ENCODE results near the gene DCXR. TPM values are rescaled to one million over a fixed set of nuclear protein-coding genes. Genes with fewer than 3 reads are reported as not detected.
A peak's percentile ranks its signal among the peaks of the same experiment; 100 is the strongest.

Gene DCXR
- total and polyA plus RNA-seq, 2 of the 13 experiments (the other 11 are each of a cell fraction or from before 2014, with no cell fraction given): 287 to 311 TPM

DNA sequence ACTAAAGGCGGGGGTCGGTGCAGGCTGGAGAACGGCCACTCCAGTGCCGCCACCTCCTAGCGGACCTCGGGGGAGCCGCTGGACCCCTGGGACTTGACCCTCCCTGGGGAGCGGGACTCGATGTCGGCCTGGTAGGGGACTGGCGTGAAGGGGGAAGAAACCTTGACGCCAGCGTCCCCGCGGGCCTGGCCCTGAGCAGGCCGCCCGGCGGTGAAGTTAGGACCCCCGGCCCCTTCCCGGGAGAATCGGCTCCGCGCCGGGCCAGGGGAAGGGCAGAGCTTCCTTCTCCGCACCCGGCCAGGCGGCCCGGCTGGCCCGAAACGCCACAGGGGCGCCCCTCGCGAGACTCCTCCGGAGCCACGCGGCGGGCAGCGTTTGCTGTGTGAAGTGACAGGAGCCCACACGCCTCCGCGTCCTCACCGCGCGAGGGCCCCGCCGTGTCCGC, 27.7 kb upstream of the DCXR start (continued):
- TF ChIP-seq ZNF790 (CRISPR knock-in tag; IDR thresholded peaks at IDR 0.05; ENCODE audit: borderline replicate concordance) (0 out of 2 replicates have a peak, but pooled peaks have one; percentile 36), MED8 (CRISPR knock-in tag; IDR thresholded peaks at IDR 0.05; ENCODE audit: insufficient replicate concordance) (no peak), RNF2 (conservative IDR thresholded peaks at IDR 0.05; ENCODE audit: low read depth) (no peak), NFE2L1 (CRISPR knock-in tag; IDR thresholded peaks at IDR 0.05; ENCODE audit: borderline replicate concordance) (0 out of 2 replicates have a peak, but pooled peaks have one; percentile 1), GPN1 (CRISPR knock-in tag; IDR thresholded peaks at IDR 0.05; ENCODE audit: borderline replicate concordance) (no peak), EHMT2 (IDR thresholded peaks at IDR 0.05; ENCODE audit: borderline replicate concordance, low read depth, low read length) (no peak), ZFX (CRISPR knock-in tag; IDR thresholded peaks at IDR 0.05; ENCODE audit: low read depth) (peak; percentile 58), ZBTB8A (CRISPR knock-in tag; IDR thresholded peaks at IDR 0.05; ENCODE audit: borderline replicate concordance, low read depth) (no peak), ELF3 (CRISPR knock-in tag; IDR thresholded peaks at IDR 0.05) (no peak), KAT8 (CRISPR knock-in tag; IDR thresholded peaks at IDR 0.05) (no peak), ZNF792 (CRISPR knock-in tag; IDR thresholded peaks at IDR 0.05) (no peak), RAD21 (CRISPR knock-in tag; IDR thresholded peaks at IDR 0.05) (no peak), AGO1 (IDR thresholded peaks at IDR 0.05; ENCODE audit: low read depth, low read length, poor library complexity, severe bottlenecking) (no peak)
- TF ChIP-seq, protein P1, sequence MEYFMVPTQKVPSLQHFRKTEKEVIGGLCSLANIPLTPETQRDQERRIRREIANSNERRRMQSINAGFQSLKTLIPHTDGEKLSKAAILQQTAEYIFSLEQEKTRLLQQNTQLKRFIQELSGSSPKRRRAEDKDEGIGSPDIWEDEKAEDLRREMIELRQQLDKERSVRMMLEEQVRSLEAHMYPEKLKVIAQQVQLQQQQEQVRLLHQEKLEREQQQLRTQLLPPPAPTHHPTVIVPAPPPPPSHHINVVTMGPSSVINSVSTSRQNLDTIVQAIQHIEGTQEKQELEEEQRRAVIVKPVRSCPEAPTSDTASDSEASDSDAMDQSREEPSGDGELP (IDR thresholded peaks at IDR 0.05; ENCODE audit: borderline replicate concordance, low read depth): no peak
- TF ChIP-seq, protein P2, sequence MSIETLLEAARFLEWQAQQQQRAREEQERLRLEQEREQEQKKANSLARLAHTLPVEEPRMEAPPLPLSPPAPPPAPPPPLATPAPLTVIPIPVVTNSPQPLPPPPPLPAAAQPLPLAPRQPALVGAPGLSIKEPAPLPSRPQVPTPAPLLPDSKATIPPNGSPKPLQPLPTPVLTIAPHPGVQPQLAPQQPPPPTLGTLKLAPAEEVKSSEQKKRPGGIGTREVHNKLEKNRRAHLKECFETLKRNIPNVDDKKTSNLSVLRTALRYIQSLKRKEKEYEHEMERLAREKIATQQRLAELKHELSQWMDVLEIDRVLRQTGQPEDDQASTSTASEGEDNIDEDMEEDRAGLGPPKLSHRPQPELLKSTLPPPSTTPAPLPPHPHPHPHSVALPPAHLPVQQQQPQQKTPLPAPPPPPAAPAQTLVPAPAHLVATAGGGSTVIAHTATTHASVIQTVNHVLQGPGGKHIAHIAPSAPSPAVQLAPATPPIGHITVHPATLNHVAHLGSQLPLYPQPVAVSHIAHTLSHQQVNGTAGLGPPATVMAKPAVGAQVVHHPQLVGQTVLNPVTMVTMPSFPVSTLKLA (IDR thresholded peaks at IDR 0.05): no peak
- TF ChIP-seq, protein P3, sequence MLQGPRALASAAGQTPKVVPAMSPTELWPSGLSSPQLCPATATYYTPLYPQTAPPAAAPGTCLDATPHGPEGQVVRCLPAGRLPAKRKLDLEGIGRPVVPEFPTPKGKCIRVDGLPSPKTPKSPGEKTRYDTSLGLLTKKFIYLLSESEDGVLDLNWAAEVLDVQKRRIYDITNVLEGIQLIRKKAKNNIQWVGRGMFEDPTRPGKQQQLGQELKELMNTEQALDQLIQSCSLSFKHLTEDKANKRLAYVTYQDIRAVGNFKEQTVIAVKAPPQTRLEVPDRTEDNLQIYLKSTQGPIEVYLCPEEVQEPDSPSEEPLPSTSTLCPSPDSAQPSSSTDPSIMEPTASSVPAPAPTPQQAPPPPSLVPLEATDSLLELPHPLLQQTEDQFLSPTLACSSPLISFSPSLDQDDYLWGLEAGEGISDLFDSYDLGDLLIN (CRISPR knock-in tag; IDR thresholded peaks at IDR 0.05; ENCODE audit: borderline replicate concordance): 0 out of 2 replicates have a peak, but pooled peaks have one; percentile 56
- TF ChIP-seq, protein P4, sequence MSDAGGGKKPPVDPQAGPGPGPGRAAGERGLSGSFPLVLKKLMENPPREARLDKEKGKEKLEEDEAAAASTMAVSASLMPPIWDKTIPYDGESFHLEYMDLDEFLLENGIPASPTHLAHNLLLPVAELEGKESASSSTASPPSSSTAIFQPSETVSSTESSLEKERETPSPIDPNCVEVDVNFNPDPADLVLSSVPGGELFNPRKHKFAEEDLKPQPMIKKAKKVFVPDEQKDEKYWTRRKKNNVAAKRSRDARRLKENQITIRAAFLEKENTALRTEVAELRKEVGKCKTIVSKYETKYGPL (CRISPR knock-in tag; IDR thresholded peaks at IDR 0.05): no peak
- TF ChIP-seq, protein P5, sequence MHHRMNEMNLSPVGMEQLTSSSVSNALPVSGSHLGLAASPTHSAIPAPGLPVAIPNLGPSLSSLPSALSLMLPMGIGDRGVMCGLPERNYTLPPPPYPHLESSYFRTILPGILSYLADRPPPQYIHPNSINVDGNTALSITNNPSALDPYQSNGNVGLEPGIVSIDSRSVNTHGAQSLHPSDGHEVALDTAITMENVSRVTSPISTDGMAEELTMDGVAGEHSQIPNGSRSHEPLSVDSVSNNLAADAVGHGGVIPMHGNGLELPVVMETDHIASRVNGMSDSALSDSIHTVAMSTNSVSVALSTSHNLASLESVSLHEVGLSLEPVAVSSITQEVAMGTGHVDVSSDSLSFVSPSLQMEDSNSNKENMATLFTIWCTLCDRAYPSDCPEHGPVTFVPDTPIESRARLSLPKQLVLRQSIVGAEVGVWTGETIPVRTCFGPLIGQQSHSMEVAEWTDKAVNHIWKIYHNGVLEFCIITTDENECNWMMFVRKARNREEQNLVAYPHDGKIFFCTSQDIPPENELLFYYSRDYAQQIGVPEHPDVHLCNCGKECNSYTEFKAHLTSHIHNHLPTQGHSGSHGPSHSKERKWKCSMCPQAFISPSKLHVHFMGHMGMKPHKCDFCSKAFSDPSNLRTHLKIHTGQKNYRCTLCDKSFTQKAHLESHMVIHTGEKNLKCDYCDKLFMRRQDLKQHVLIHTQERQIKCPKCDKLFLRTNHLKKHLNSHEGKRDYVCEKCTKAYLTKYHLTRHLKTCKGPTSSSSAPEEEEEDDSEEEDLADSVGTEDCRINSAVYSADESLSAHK (CRISPR knock-in tag; IDR thresholded peaks at IDR 0.05; ENCODE audit: borderline replicate concordance): no peak
- TF ChIP-seq, protein P6, sequence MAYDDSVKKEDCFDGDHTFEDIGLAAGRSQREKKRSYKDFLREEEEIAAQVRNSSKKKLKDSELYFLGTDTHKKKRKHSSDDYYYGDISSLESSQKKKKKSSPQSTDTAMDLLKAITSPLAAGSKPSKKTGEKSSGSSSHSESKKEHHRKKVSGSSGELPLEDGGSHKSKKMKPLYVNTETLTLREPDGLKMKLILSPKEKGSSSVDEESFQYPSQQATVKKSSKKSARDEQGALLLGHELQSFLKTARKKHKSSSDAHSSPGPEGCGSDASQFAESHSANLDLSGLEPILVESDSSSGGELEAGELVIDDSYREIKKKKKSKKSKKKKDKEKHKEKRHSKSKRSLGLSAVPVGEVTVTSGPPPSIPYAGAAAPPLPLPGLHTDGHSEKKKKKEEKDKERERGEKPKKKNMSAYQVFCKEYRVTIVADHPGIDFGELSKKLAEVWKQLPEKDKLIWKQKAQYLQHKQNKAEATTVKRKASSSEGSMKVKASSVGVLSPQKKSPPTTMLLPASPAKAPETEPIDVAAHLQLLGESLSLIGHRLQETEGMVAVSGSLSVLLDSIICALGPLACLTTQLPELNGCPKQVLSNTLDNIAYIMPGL (CRISPR knock-in tag; IDR thresholded peaks at IDR 0.05; ENCODE audit: borderline replicate concordance in 1 of 2, low read depth in 1 of 2): no peak
